Hypothalamus (tissue), 51 donors: ENCODE measurements around the gene TSPO2.

Source experiments
- DNase-seq, 51 donors: peaks; one replicate each; lab custom pipeline; 2025; lab: John Stamatoyannopoulos, UW

TSPO2 gene

GRCh38 chr6:41025966-41026530 is 16.2 kb upstream of the TSPO2 start:
- no peak for DNase-seq

GRCh38 chr6:41027241-41027640 is 15.0 kb upstream of the TSPO2 start:
- no peak for DNase-seq

GRCh38 chr6:41027799-41028560 is 14.3 kb upstream of the TSPO2 start:
- peak in 49 of 51 donors; percentile 4 to 85 (median 51) for DNase-seq

GRCh38 chr6:41028561-41029412 is 13.5 kb upstream of the TSPO2 start:
- no peak for DNase-seq

- no peak for DNase-seq
Observed at GRCh38 chr6:41032830-41033229, 9.4 kb upstream of the TSPO2 start.

GRCh38 chr6:41033776-41034175 is 8.5 kb upstream of the TSPO2 start:
- no peak for DNase-seq

GRCh38 chr6:41036186-41036585 is 6.1 kb upstream of the TSPO2 start:
- no peak for DNase-seq

GRCh38 chr6:41036601-41037000 is 5.7 kb upstream of the TSPO2 start:
- DNase-seq: no peak

GRCh38 chr6:41037107-41037900 is 5.0 kb upstream of the TSPO2 start:
- peak in 2 of 51 donors; percentile 17 to 37 for DNase-seq

GRCh38 chr6:41038205-41038604 is 4.1 kb upstream of the TSPO2 start:
- no peak for DNase-seq

- peak in 1 of 51 donors; percentile 5 for DNase-seq
Observed at GRCh38 chr6:41039060-41039998, 2.9 kb upstream of the TSPO2 start, which contains the start of gene UNC5CL. Gene UNC5CL (minus strand): TSS chr6:41039221. CDS start chr6:41035074, 4,147 bp downstream.

- no peak for DNase-seq
Observed at GRCh38 chr6:41040101-41040939, 1.9 kb upstream of the TSPO2 start.

GRCh38 chr6:41040940-41041536 is 1.2 kb upstream of the TSPO2 start:
- no peak for DNase-seq

GRCh38 chr6:41043151-41043550 is 884 bp downstream of the TSPO2 start:
- no peak for DNase-seq

- DNase-seq: no peak
Observed at GRCh38 chr6:41045664-41046063, 3.4 kb downstream of the TSPO2 start.

- DNase-seq: no peak
Observed at GRCh38 chr6:41046084-41046483, 3.8 kb downstream of the TSPO2 start.

- DNase-seq: no peak
Observed at GRCh38 chr6:41047306-41047705, 5.0 kb downstream of the TSPO2 start.
